Sigmoid colon (tissue), 7 donors: Measurements from ENCODE around the gene OR7C1. TPM values are rescaled to one million over a fixed set of nuclear protein-coding genes. Genes with fewer than 3 reads are reported as not detected.

ENCODE experiments used
- DNase-seq: peaks from one replicate; pipeline ENCODE4 v3.0.0-alpha.2; 2019
- H3K27ac ChIP-seq, 4 donors: fragments of 200-600 bp; sonication (generic); one replicate each; pipeline ENCODE4 v1.5.1; 2016 to 2019; ENCODE audit warnings: mild to moderate bottlenecking in 1 of 4
- H3K27me3 ChIP-seq, 3 donors: fragments of 200-600 bp; sonication (generic); one replicate each; pipeline ENCODE4 v1.5.1; 2019; ENCODE audit warnings: mild to moderate bottlenecking in 1 of 3
- H3K36me3 ChIP-seq, 4 donors: fragments of 200-600 bp; sonication (generic); one replicate each; pipeline ENCODE4 v1.5.1; 2016 to 2019
- H3K4me1 ChIP-seq, 4 donors: fragments of 200-600 bp; sonication (generic); one replicate each; pipeline ENCODE4 v1.5.1; 2017 to 2019
- H3K4me3 ChIP-seq, 4 donors: fragments of 200-600 bp; sonication (generic); one replicate each; pipeline ENCODE4 v1.5.1; 2017 to 2019; ENCODE audit warnings: mild to moderate bottlenecking in 2 of 4, moderate library complexity in 1 of 4
- H3K9me3 ChIP-seq, 4 donors: fragments of 200-600 bp in 3 of 4; sonication (generic) in 3 of 4; one replicate each; pipeline versions ENCODE4 v1.5.1 to v1.6.1; 2013 to 2019
- EP300 ChIP-seq, 4 donors: sonication (generic); formaldehyde crosslinking; IDR thresholded peaks; one replicate each; pipeline ENCODE4 v1.6.1; 2017; ENCODE audit warnings: antibody characterized with exemption in 4 of 4
- POLR2A ChIP-seq, 2 donors: fragments of 450-650 bp; IDR thresholded peaks; one replicate each; pipeline ENCODE4 v1.6.1; 2016; ENCODE audit warnings: antibody characterized with exemption in 2 of 2, mild to moderate bottlenecking in 2 of 2, moderate library complexity in 2 of 2
- POLR2AphosphoS5 ChIP-seq, 4 donors: sonication (generic); formaldehyde crosslinking; IDR thresholded peaks; one replicate each; pipeline ENCODE4 v1.6.1; 2017; ENCODE audit warnings: antibody characterized with exemption in 4 of 4
- WGBS, 2 donors: extraction: QIAGEN DNeasy Blood & Tissue Kit; methylation state at CpG; one replicate each; pipeline ENCODE4 v1.1.7; 2013; 5-methylcytosine and 5-hydroxymethylcytosine counted together
- intact Hi-C: fragments of 100-400 bp; cut with DNase I; formaldehyde crosslinking; loops from one replicate; pipeline ENCODE4 v1.15.1; 2023
- polyA plus RNA-seq, 3 donors: library from polyadenylated mRNA; stranded (reverse); fragments of 200-250 nt; gene quantifications; one replicate each; pipeline ENCODE4 v1.2.3, GENCODE V29; 2013
- total RNA-seq, 4 donors: library from RNA; depleted of rRNA; stranded (reverse); fragments of >200 nt; gene quantifications; one replicate each; pipeline ENCODE4 v1.1.0, GENCODE V29; 2016
- TF ChIP-seq, protein P1 (sequence below), 4 experiments: fragments of 450-650 bp in 3 of 4; fragments of 200-600 bp in 1 of 4; IDR thresholded peaks; one replicate each; pipeline ENCODE4 v1.5.1; 2016 to 2019; ENCODE audit warnings: antibody characterized with exemption in 4 of 4, mild to moderate bottlenecking in 3 of 4, moderate library complexity in 2 of 4
- donor health status: healthy with polysubstance abuse.
- donor health status: Bipolar disorder and iron deficiency.
- donor health status: healthy.

Gene OR7C1
- total and polyA plus RNA-seq, 7 donors: under 0.01 TPM; not detected in 4

DNA sequence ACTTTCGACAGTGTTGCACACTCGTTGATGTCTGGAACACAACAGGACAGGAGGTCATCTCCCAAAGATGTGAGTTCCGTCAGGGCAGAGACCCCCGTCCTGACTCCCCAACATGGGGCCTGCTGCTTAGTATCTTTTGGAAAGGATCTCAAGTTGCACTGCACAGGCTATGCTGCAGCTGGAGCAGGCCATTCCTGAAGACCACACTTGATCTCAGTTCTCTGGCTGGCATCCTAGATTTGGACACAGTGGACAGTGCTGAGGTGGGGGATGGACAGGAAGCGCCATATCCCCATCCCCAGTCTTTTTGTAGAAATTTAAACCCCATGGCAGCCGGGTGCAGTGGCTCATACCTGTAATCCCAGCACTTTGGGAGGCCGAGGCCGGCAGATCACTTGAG is 62.5 kb downstream of the OR7C1 start:
- no peak for DNase-seq
- Histone ChIP-seq H3K4me1 (peaks cover 0 to 9% (median 0%) of the 10 kb centered on the region in 4 donors), H3K4me3 (no peak overlapping the region), H3K9me3 (no peaks in the 10 kb centered on the region), H3K27me3 (peaks cover 5 to 41% (median 24%) of the 10 kb centered on the region in 3 donors), H3K27ac (no peak overlapping the region), H3K36me3 (no peaks in the 10 kb centered on the region)
- WGBS, 2 donors: 84 to 90% methylated on average over 8 of the region's 8 CpGs
- intact Hi-C loops: no loop called here
- TF ChIP-seq EP300 (IDR thresholded peaks at IDR 0.05): no peak
- TF ChIP-seq, protein P1, sequence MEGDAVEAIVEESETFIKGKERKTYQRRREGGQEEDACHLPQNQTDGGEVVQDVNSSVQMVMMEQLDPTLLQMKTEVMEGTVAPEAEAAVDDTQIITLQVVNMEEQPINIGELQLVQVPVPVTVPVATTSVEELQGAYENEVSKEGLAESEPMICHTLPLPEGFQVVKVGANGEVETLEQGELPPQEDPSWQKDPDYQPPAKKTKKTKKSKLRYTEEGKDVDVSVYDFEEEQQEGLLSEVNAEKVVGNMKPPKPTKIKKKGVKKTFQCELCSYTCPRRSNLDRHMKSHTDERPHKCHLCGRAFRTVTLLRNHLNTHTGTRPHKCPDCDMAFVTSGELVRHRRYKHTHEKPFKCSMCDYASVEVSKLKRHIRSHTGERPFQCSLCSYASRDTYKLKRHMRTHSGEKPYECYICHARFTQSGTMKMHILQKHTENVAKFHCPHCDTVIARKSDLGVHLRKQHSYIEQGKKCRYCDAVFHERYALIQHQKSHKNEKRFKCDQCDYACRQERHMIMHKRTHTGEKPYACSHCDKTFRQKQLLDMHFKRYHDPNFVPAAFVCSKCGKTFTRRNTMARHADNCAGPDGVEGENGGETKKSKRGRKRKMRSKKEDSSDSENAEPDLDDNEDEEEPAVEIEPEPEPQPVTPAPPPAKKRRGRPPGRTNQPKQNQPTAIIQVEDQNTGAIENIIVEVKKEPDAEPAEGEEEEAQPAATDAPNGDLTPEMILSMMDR (IDR thresholded peaks at IDR 0.05): no peak
- TF ChIP-seq POLR2AphosphoS5 (IDR thresholded peaks at IDR 0.05): no peak
- no peak for TF ChIP-seq POLR2A (IDR thresholded peaks at IDR 0.05)

DNA sequence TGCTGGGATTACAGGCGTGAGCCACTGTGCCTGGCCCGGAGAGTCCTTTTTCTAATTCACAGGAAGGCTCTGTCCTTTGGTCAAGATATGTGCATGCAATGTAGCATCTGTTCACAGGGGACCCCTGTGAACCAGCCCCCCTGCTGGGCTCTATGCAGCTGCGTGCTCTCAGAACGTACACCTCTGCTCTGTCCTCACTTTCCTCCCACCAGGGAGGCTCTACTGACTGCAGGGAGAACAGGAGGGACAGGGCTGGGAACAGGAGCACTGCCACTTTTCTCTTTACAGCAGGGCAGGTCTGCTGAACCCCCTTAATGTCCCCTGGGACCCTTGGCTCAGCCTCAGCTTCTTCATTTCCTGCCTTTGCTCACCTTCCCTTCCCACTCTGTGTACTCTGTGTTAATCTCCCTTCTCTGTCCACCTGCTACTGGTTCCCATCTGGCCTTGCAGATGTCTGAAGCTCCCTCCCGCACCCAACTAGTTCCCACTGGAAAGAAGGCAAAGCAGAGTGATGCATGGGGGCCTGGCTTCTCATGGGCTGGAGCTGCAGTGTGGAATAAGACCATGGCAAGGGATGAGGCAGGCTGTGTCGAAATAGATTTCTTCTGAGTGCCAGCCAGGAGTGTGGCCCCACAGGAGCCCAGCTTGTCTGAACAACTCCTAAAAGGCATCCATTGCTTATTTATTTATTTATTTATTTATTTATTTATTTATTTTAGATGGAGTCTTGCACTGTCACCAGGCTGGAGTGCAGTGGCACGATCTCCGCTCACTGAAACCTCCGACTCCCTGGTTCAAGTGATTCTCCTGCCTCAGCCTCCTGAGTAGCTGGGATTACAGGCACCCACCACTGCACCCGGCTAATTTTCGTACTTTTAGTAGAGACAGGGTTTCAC is 63.8 kb downstream of the OR7C1 start:
- H3K36me3 ChIP-seq: no peaks in the 10 kb centered on the region
- H3K4me3 ChIP-seq: no peak overlapping the region
- H3K9me3 ChIP-seq: no peaks in the 10 kb centered on the region
- H3K27ac ChIP-seq: no peak overlapping the region
- H3K27me3 ChIP-seq: peaks cover 2 to 30% (median 15%) of the 10 kb centered on the region in 3 donors
- TF ChIP-seq POLR2A (IDR thresholded peaks at IDR 0.05): no peak
- no peak for TF ChIP-seq POLR2AphosphoS5 (IDR thresholded peaks at IDR 0.05)
- no peak for TF ChIP-seq EP300 (IDR thresholded peaks at IDR 0.05)
- no peak for DNase-seq
- H3K4me1 ChIP-seq: no peaks in the 10 kb centered on the region
- 81 to 85% methylated on average over 11 of the region's 11 CpGs for WGBS, 2 donors
- intact Hi-C loops: no loop called here

DNA sequence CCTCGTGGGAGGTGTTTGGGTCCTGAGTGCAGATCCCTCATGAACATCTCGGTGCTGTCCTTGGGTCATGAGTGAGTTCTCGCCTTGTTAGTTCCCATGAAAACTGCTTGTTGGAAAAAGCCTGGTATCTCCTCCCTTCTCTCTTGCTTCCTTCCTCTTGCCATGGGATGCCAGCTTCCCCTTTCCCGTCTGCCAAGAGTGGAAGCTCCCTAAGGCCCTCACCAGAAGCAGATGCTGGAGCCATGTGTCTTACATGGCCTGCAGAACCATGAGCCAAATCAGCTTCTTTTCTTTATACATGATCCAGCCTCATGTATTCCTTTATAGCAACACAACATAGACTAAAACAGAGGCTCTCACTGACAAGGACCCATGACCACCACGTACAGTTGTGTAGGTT is 64.8 kb downstream of the OR7C1 start:
- no peaks in the 10 kb centered on the region for H3K4me1 ChIP-seq
- peaks cover 0 to 19% (median 5%) of the 10 kb centered on the region in 3 donors for H3K27me3 ChIP-seq
- intact Hi-C loops: no loop called here
- no peaks in the 10 kb centered on the region for H3K9me3 ChIP-seq
- no peaks in the 10 kb centered on the region for H3K36me3 ChIP-seq
- 83 to 86% methylated on average over 5 of the region's 5 CpGs for WGBS, 2 donors
- no peak for DNase-seq
- no peak for TF ChIP-seq EP300 (IDR thresholded peaks at IDR 0.05)
- TF ChIP-seq POLR2A (IDR thresholded peaks at IDR 0.05): no peak
- no peak for TF ChIP-seq POLR2AphosphoS5 (IDR thresholded peaks at IDR 0.05)
- TF ChIP-seq, protein P1 (IDR thresholded peaks at IDR 0.05): no peak
- H3K27ac ChIP-seq: no peak overlapping the region
- no peak overlapping the region for H3K4me3 ChIP-seq

DNA sequence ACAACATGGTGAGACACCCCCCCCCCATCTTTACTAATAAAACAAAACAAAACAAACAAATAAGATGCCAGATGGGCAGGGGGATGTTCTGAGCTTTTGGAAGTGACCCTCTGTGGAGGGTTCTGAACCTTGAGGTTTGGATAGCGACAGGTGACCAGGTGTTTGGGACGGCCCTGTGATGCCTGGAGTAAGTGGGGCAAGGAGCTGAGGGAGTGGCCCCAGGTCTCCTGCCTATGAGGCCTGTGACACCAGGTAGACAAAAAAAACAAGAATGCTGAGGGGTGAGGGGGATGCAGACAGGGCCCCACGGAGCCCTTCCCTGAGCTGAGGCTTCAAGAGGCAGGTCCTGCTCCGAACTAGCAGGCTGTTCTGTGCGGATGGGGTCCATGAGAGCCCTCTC is 65.8 kb downstream of the OR7C1 start:
- TF ChIP-seq POLR2A (IDR thresholded peaks at IDR 0.05): no peak
- TF ChIP-seq, protein P1 (IDR thresholded peaks at IDR 0.05): no peak
- no peak for TF ChIP-seq EP300 (IDR thresholded peaks at IDR 0.05)
- TF ChIP-seq POLR2AphosphoS5 (IDR thresholded peaks at IDR 0.05): no peak
- Histone ChIP-seq H3K36me3 (no peaks in the 10 kb centered on the region), H3K27me3 (peaks cover 0 to 20% (median 0%) of the 10 kb centered on the region in 3 donors), H3K27ac (no peak overlapping the region), H3K4me3 (no peak overlapping the region), H3K4me1 (no peaks in the 10 kb centered on the region), H3K9me3 (no peaks in the 10 kb centered on the region)
- intact Hi-C loops: no loop called here
- WGBS, 2 donors: 84 to 87% methylated on average over 5 of the region's 5 CpGs
- no peak for DNase-seq

DNA sequence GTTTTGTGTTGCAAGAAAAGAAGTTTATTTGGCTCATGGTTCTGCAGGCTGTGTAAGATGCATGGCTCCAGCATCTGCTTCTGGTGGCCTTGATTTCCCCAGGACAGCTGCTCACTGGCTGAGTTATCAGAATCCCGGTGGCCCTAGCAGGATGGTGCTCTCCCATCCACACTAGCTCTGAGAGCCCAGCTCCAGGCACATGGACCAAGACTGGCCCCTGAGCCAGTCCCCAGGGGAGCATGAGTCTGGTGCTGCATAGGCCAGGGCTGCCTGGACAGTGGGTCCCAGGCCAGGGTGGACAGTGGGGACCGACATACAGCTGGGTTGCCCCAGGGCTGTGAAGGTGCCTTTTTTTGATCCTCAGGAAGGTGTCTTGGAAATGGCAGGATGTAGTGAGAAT is 67.0 kb downstream of the OR7C1 start:
- Histone ChIP-seq H3K4me3 (no peak overlapping the region), H3K27ac (no peak overlapping the region), H3K4me1 (no peaks in the 10 kb centered on the region), H3K36me3 (no peaks in the 10 kb centered on the region), H3K9me3 (no peaks in the 10 kb centered on the region), H3K27me3 (peaks cover 0 to 13% (median 0%) of the 10 kb centered on the region in 3 donors)
- TF ChIP-seq POLR2A (IDR thresholded peaks at IDR 0.05): no peak
- TF ChIP-seq, protein P1 (IDR thresholded peaks at IDR 0.05): no peak
- no peak for TF ChIP-seq POLR2AphosphoS5 (IDR thresholded peaks at IDR 0.05)
- no peak for TF ChIP-seq EP300 (IDR thresholded peaks at IDR 0.05)
- intact Hi-C loops: no loop called here
- 86 to 92% methylated on average over 2 of the region's 2 CpGs for WGBS, 2 donors
- peak; percentile 50 for DNase-seq
